HCT116 (cell line): ENCODE data around the gene GNPTG. TPM values are rescaled to one million over a fixed set of nuclear protein-coding genes. Genes with fewer than 3 reads are reported as not detected.

ENCODE experiments used
- ATAC-seq: fragments of 200-7000 bp; cut with Tn5 transposase; 2 replicates; pipeline ENCODE4 v1.9.1; 2020; ENCODE audit warnings: mild to moderate bottlenecking, moderate library complexity
- BruUV-seq: library from RNA; stranded (reverse); fragments of 400-500 nt; replicated peaks from 2 replicates; lab custom pipeline; 2021; lab: Mats Ljungman, UMichigan
- CTCF ChIA-PET: fragments of 300-600 bp; sonication (Branson Sonifier 250); formaldehyde crosslinking; loops from one replicate; lab custom pipeline; 2021; ENCODE audit warnings: antibody characterized with exemption; lab: Charles Lee
- POLR2A ChIA-PET: fragments of 300-600, 350-600 bp; sonication (Branson Sonifier 250); formaldehyde crosslinking; loops from one replicate; lab custom pipeline; 2021; ENCODE audit warnings: antibody characterized with exemption; lab: Charles Lee
- RAD21 ChIA-PET, 2 experiments: fragments of 300-600 bp; sonication (Branson Sonifier 250); formaldehyde crosslinking; loops; one replicate each; lab custom pipeline; 2023; ENCODE audit warnings: low total read pairs in 2 of 2; ENCODE audit not compliant: uncharacterized antibody in 2 of 2, unreplicated experiment in 2 of 2, low non-redundant PET in 1 of 2; lab: Charles Lee
- DNase-seq: peaks from one replicate; pipeline ENCODE4 v3.0.0-alpha.2; 2010; ENCODE audit warnings: low read depth, low spot score
- H2AFZ ChIP-seq: fragments of 200-600 bp; shearing (Covaris generic), sonication (generic); 2 replicates; pipeline ENCODE4 v1.6.1; 2017; ENCODE audit warnings: low read depth, mixed run types, mixed read lengths, antibody characterized with exemption, low read length; ENCODE audit not compliant: poor library complexity, severe bottlenecking
- H3K27ac ChIP-seq: 2 replicates; pipeline ENCODE4 v1.5.1; 2012; ENCODE audit warnings: low read depth, low read length
- H3K27me3 ChIP-seq: fragments of 200-600 bp; sonication (generic); 2 replicates; pipeline ENCODE4 v1.6.1; 2016; ENCODE audit warnings: mixed run types, low read length, mixed read lengths; ENCODE audit not compliant: insufficient read depth
- H3K36me3 ChIP-seq, 2 experiments: fragments of 200-500 bp in 1 of 2; fragments of 200-600 bp in 1 of 2; sonication (Bioruptor generic) in 1 of 2; sonication (generic) in 1 of 2; 2 replicates each; pipeline versions ENCODE4 v1.5.1 to v1.6.1; 2014 to 2016; ENCODE audit warnings: low read length in 2 of 2, inconsistent platforms in 1 of 2, mixed read lengths in 1 of 2, mixed run types in 1 of 2; ENCODE audit not compliant: insufficient read depth in 2 of 2, control insufficient read depth in 1 of 2
- H3K4me1 ChIP-seq, 2 experiments: fragments of 200-600 bp in 1 of 2; sonication (generic) in 1 of 2; 2 replicates each; pipeline versions ENCODE4 v1.5.1 to v1.6.1; 2012 to 2017; ENCODE audit warnings: low read length in 2 of 2, inconsistent platforms in 1 of 2, mild to moderate bottlenecking in 1 of 2, mixed read lengths in 1 of 2, mixed run types in 1 of 2, moderate library complexity in 1 of 2; ENCODE audit not compliant: insufficient read depth in 2 of 2, control insufficient read depth in 1 of 2
- H3K4me2 ChIP-seq: fragments of 200-600 bp; sonication (generic); 2 replicates; pipeline ENCODE4 v1.6.1; 2017; ENCODE audit warnings: mixed run types, low read length, mixed read lengths
- H3K4me3 ChIP-seq, 2 experiments: fragments of 200-600 bp in 1 of 2; sonication (generic) in 1 of 2; replicated peaks in 1 of 2; 2 replicates each; pipeline ENCODE4 v1.5.1; 2011 to 2016; ENCODE audit warnings: low read length in 2 of 2, control low read depth in 1 of 2, low read depth in 1 of 2, mild to moderate bottlenecking in 1 of 2, mixed read lengths in 1 of 2, mixed run types in 1 of 2
- H3K79me2 ChIP-seq: fragments of 200-600 bp; sonication (generic); 2 replicates; pipeline ENCODE4 v1.6.1; 2017; ENCODE audit warnings: mild to moderate bottlenecking, mixed run types, low read length, moderate library complexity, mixed read lengths; ENCODE audit not compliant: insufficient read depth
- H3K9ac ChIP-seq: fragments of 200-600 bp; sonication (generic); 2 replicates; pipeline ENCODE4 v1.6.1; 2016; ENCODE audit warnings: low read length, mixed read lengths
- H3K9me2 ChIP-seq: fragments of 200-600 bp; sonication (generic), shearing (Covaris generic); 2 replicates; pipeline ENCODE4 v1.6.1; 2017; ENCODE audit warnings: mixed run types, mild to moderate bottlenecking, moderate library complexity; ENCODE audit not compliant: insufficient read depth
- H3K9me3 ChIP-seq, 2 experiments: fragments of 200-500 bp in 1 of 2; fragments of 200-600 bp in 1 of 2; sonication (Bioruptor generic) in 1 of 2; sonication (generic) in 1 of 2; 2 replicates each; pipeline ENCODE4 v1.6.1; 2014 to 2017; ENCODE audit warnings: low read length in 2 of 2, mixed read lengths in 2 of 2, inconsistent platforms in 1 of 2, low read depth in 1 of 2, mild to moderate bottlenecking in 1 of 2, mixed run types in 1 of 2, moderate library complexity in 1 of 2; ENCODE audit not compliant: control insufficient read depth in 1 of 2, insufficient read depth in 1 of 2
- H4K20me1 ChIP-seq: fragments of 200-600 bp; sonication (generic), shearing (Covaris generic); 2 replicates; pipeline ENCODE4 v1.6.1; 2017; ENCODE audit warnings: mixed run types, mild to moderate bottlenecking, moderate library complexity; ENCODE audit not compliant: insufficient read depth
- ATF3 ChIP-seq: IDR thresholded peaks from 2 replicates; pipeline ENCODE4 v1.6.1; 2012
- EZH2phosphoT487 ChIP-seq: fragments of 200-600 bp; IDR thresholded peaks from 2 replicates; pipeline ENCODE4 v1.6.1; 2018; ENCODE audit warnings: antibody characterized with exemption, borderline replicate concordance
- MAX ChIP-seq: IDR thresholded peaks from 2 replicates; pipeline ENCODE4 v1.6.1; 2012
- POLR2AphosphoS5 ChIP-seq: IDR thresholded peaks from 2 replicates; pipeline ENCODE4 v1.6.1; 2011; ENCODE audit warnings: mild to moderate bottlenecking, low read depth, low read length, moderate library complexity
- SRF ChIP-seq: IDR thresholded peaks from 2 replicates; pipeline ENCODE4 v1.6.1; 2012; ENCODE audit warnings: low read depth
- ZBTB33 ChIP-seq: IDR thresholded peaks from 2 replicates; pipeline ENCODE4 v1.6.1; 2011; ENCODE audit warnings: mild to moderate bottlenecking, low read length, moderate library complexity; ENCODE audit not compliant: insufficient replicate concordance; ENCODE audit errors: extremely low read depth
- ZNF274 ChIP-seq: fragments of 200-500 bp; sonication (Bioruptor generic); IDR thresholded peaks from 2 replicates; pipeline ENCODE4 v1.6.1; 2014; ENCODE audit warnings: mild to moderate bottlenecking, low read depth, low read length, inconsistent platforms
- intact Hi-C: fragments of 100-400 bp; cut with micrococcal nuclease; formaldehyde crosslinking; loops from 2 replicates; pipeline ENCODE4 v1.10.0; 2022
- total RNA-seq: library from RNA; stranded (reverse); gene quantifications from one replicate; pipeline ENCODE4 v1.2.1, GENCODE V29; 2021; ENCODE audit not compliant: unreplicated experiment

The GNPTG gene
- total RNA-seq, 1 experiment from 2014 or later = 35.2 TPM

- TF ChIP-seq ZBTB33 (no peak), ZNF274 (no peak), SRF (no peak), MAX (no peak), EZH2phosphoT487 (no peak), ATF3 (no peak)
- TF ChIP-seq, all 23 proteins: peak for 0
Measured at GRCh38 chr16:1305823-1306222, 45.9 kb upstream of the GNPTG start (continued).

DNA sequence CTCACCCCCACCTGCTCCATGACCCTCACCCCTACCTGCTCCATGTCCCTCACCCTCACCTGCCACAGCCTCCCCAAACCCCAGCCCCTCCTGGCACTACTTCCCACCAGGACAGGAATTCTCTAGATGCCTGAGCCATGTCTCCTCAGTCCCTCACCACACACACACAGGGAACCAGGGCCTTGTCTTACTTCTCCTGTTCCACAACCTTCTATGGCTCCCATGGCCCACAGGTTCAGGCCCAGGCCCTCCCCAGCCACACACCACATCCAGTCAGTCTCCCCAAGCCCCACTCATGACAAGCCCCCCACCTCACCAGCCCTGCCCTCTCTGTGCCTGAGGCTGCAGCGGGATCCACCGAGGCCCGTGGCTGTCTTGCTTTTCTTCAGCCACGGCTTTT lies 45.4 kb upstream of the GNPTG start:
- Histone ChIP-seq H3K9me2 (no peaks in the 10 kb centered on the region), H3K4me1 (peaks cover 33 to 76% of the 10 kb centered on the region in 2 experiments), H3K27me3 (no peaks in the 10 kb centered on the region), H3K9ac (no peak overlapping the region), H3K36me3 (no peaks in the 10 kb centered on the region), H4K20me1 (peaks cover 12% of the 10 kb centered on the region; the same call in 1 of the 2 replicates), H3K4me3 (no peak overlapping the region), H2AFZ (no peak overlapping the region), H3K4me2 (no peak overlapping the region; the same call in 1 of the 2 replicates), H3K9me3 (no peaks in the 10 kb centered on the region), H3K27ac (peak overlapping the region; percentile 47; the same call in 1 of the 2 replicates)
- DNase-seq = no peak
- ChIA-PET POLR2A (interaction anchor here (1.0 kb wide), 1 partner anchor 9 kb away, joined by 6 read pairs; no protein-coding TSS in a partner anchor), RAD21 (no interaction called here), CTCF (interaction anchor here (1.5 kb wide), 1 partner anchor 9 kb away, joined by 6 read pairs; no protein-coding TSS in a partner anchor)
- no TSS peak for BruUV-seq
- intact Hi-C loops = no loop called here
- TF ChIP-seq POLR2AphosphoS5 = no peak
- TF ChIP-seq, all 23 proteins: peak for 0
- no peak for ATAC-seq
- H3K79me2 ChIP-seq = peaks cover 15% of the 10 kb centered on the region
